GM19035 (cell line): ENCODE results near the gene STON2.

Experiments
- ATAC-seq: cut with Tn5 transposase; IDR thresholded peaks from one replicate; pipeline ENCODE4 v1.9.1; 2021; ENCODE audit not compliant: unreplicated experiment

STON2 gene

GRCh38 chr14:81305743-81306142, 94.4 kb downstream of the STON2 start:
- no peak for ATAC-seq

GRCh38 chr14:81305065-81305464, 95.1 kb downstream of the STON2 start:
- ATAC-seq, result no peak

- ATAC-seq, result peak; percentile 96
These were observed 96.7 kb downstream of the STON2 start for GRCh38 chr14:81303258-81303935.

GRCh38 chr14:81302638-81303037, 97.5 kb downstream of the STON2 start:
- ATAC-seq, result no peak

GRCh38 chr14:81301813-81302212, 98.3 kb downstream of the STON2 start:
- ATAC-seq, result no peak

GRCh38 chr14:81301371-81301770, 98.8 kb downstream of the STON2 start:
- no peak for ATAC-seq

GRCh38 chr14:81298911-81299310, 101.2 kb downstream of the STON2 start:
- ATAC-seq, result no peak

- ATAC-seq, result no peak
These were observed 102.0 kb downstream of the STON2 start for GRCh38 chr14:81298122-81298521.

GRCh38 chr14:81295958-81296923, 103.9 kb downstream of the STON2 start:
- ATAC-seq, result no peak

- ATAC-seq, result no peak
These were observed 110.6 kb downstream of the STON2 start for GRCh38 chr14:81289516-81289915.

GRCh38 chr14:81286574-81287370, 113.4 kb downstream of the STON2 start:
- no peak for ATAC-seq

GRCh38 chr14:81285245-81285644, 114.9 kb downstream of the STON2 start:
- no peak for ATAC-seq

- no peak for ATAC-seq
These were observed 118.8 kb downstream of the STON2 start for GRCh38 chr14:81281332-81281731.

- ATAC-seq, result no peak
These were observed 119.9 kb downstream of the STON2 start for GRCh38 chr14:81280136-81280791.

- ATAC-seq, result no peak
These were observed 123.0 kb downstream of the STON2 start for GRCh38 chr14:81277096-81277495.

GRCh38 chr14:81276073-81277069, 123.8 kb downstream of the STON2 start:
- ATAC-seq, result peak; percentile 50

GRCh38 chr14:81275305-81276072, 124.6 kb downstream of the STON2 start:
- no peak for ATAC-seq

GRCh38 chr14:81273961-81274575, 126.1 kb downstream of the STON2 start:
- no peak for ATAC-seq
